ENCODE measurements around the gene USP32.

GRCh38 chr17:60345233-60345632, 46.7 kb downstream of the USP32 start:
- no peak for TF ChIP-seq POLR2A (IDR thresholded peaks at IDR 0.05; ENCODE audit: low read length)
- no peak for TF ChIP-seq GATA1 (IDR thresholded peaks at IDR 0.05; ENCODE audit: low read depth, low read length)
